ENCODE measurements around the gene SMPX.

SMPX gene

GRCh38 chrX:21741869-21742701 is 15.8 kb downstream of the SMPX start:
- DNase-seq, result no peak

GRCh38 chrX:21741364-21741763 is 16.6 kb downstream of the SMPX start:
- no peak for DNase-seq

- no peak for DNase-seq
Observed at GRCh38 chrX:21740329-21741274, 17.3 kb downstream of the SMPX start.

GRCh38 chrX:21738950-21739287 is 19.0 kb downstream of the SMPX start:
- no peak for DNase-seq

GRCh38 chrX:21738210-21738949 is 19.5 kb downstream of the SMPX start:
- no peak for DNase-seq

- no peak for DNase-seq
Observed at GRCh38 chrX:21735768-21736127, 22.2 kb downstream of the SMPX start.

GRCh38 chrX:21735038-21735767 is 22.7 kb downstream of the SMPX start:
- DNase-seq, result no peak

- no peak for DNase-seq
Observed at GRCh38 chrX:21734175-21734574, 23.7 kb downstream of the SMPX start.

GRCh38 chrX:21733705-21734104 is 24.2 kb downstream of the SMPX start:
- DNase-seq, result no peak

- no peak for DNase-seq
Observed at GRCh38 chrX:21730026-21730425, 27.9 kb downstream of the SMPX start.

- no peak for DNase-seq
Observed at GRCh38 chrX:21728276-21728968, 29.5 kb downstream of the SMPX start.

GRCh38 chrX:21725916-21726315 is 32.0 kb downstream of the SMPX start:
- no peak for DNase-seq

GRCh38 chrX:21725496-21725895 is 32.4 kb downstream of the SMPX start:
- DNase-seq, result no peak

GRCh38 chrX:21723814-21724213 is 34.1 kb downstream of the SMPX start:
- DNase-seq, result no peak

- no peak for DNase-seq
Observed at GRCh38 chrX:21723084-21723483, 34.8 kb downstream of the SMPX start.

- DNase-seq, result no peak
Observed at GRCh38 chrX:21721195-21721594, 36.7 kb downstream of the SMPX start.

- DNase-seq, result no peak
Observed at GRCh38 chrX:21718575-21718974, 39.3 kb downstream of the SMPX start.

GRCh38 chrX:21717802-21718201 is 40.1 kb downstream of the SMPX start:
- no peak for DNase-seq

- DNase-seq, result no peak
Observed at GRCh38 chrX:21715825-21716224, 42.1 kb downstream of the SMPX start.

- no peak for DNase-seq
Observed at GRCh38 chrX:21715337-21715736, 42.6 kb downstream of the SMPX start.

- DNase-seq, result no peak
Observed at GRCh38 chrX:21711848-21712197, 46.1 kb downstream of the SMPX start.

Data from activated effector memory CD4-positive, alpha-beta T cell treated with Interleukin-2 at 50 U/mL for 16 hours (primary cell).